Stimulated activated CD4-positive, alpha-beta T cell treated with anti-CD3 and anti-CD28 coated beads, Interleukin-12 subunit alpha, Interleukin-12 subunit beta, amount 100 ng/mL, for 48 hours (primary cell): Measurements from ENCODE around the gene SLC15A3.

Source experiments
- DNase-seq, 3 donors: peaks; one replicate each; pipeline ENCODE4 v3.0.0-alpha.2; 2020; ENCODE audit warnings: low read depth in 2 of 3, low spot score in 1 of 3

Gene SLC15A3

GRCh38 chr11:60951904-60952741 lies at the start of gene SLC15A3:
TSS of gene SLC15A3 (minus strand) at chr11:60952176. CDS start at chr11:60951551, 625 bp downstream.
- no peak for DNase-seq

- DNase-seq, result no peak
Measured at GRCh38 chr11:61000426-61000825, 48.5 kb upstream of the SLC15A3 start.

- DNase-seq, result no peak
Measured at GRCh38 chr11:60996381-60997138, 44.6 kb upstream of the SLC15A3 start.

- DNase-seq, result no peak
Measured at GRCh38 chr11:60995798-60996197, 43.8 kb upstream of the SLC15A3 start.

GRCh38 chr11:60994541-60995080 lies 42.6 kb upstream of the SLC15A3 start:
- no peak for DNase-seq

GRCh38 chr11:60993615-60994014 lies 41.6 kb upstream of the SLC15A3 start:
- no peak for DNase-seq

- no peak for DNase-seq
Measured at GRCh38 chr11:60992842-60993409, 41.0 kb upstream of the SLC15A3 start.

- no peak for DNase-seq
Measured at GRCh38 chr11:60991457-60991856, 39.5 kb upstream of the SLC15A3 start.

GRCh38 chr11:60989093-60989650 lies 37.2 kb upstream of the SLC15A3 start:
- DNase-seq, result no peak

- DNase-seq, result no peak
Measured at GRCh38 chr11:60988658-60989057, 36.7 kb upstream of the SLC15A3 start.

- DNase-seq, result peak; percentile 64 to 70 (median 66)
Measured at GRCh38 chr11:60987577-60988277, 35.8 kb upstream of the SLC15A3 start.

- DNase-seq, result peak; percentile 82 to 93 (median 84)
Measured at GRCh38 chr11:60985991-60986915, 34.3 kb upstream of the SLC15A3 start.

GRCh38 chr11:60985501-60985900 lies 33.5 kb upstream of the SLC15A3 start:
- DNase-seq, result no peak

GRCh38 chr11:60984636-60985035 lies 32.7 kb upstream of the SLC15A3 start:
- DNase-seq, result no peak

- DNase-seq, result no peak
Measured at GRCh38 chr11:60984149-60984548, 32.2 kb upstream of the SLC15A3 start.

GRCh38 chr11:60982184-60982583 lies 30.2 kb upstream of the SLC15A3 start:
- DNase-seq, result no peak

- no peak for DNase-seq
Measured at GRCh38 chr11:60981515-60981914, 29.5 kb upstream of the SLC15A3 start.

- peak; percentile 81 to 82 (median 81) for DNase-seq
Measured at GRCh38 chr11:60978546-60979380, 26.8 kb upstream of the SLC15A3 start.

- DNase-seq, result no peak
Measured at GRCh38 chr11:60977836-60978235, 25.9 kb upstream of the SLC15A3 start.
